SK-N-SH treated with all-trans-retinoic acid at 6 μM for 48 hours (cell line): Measurements from ENCODE around the gene CSF1R.

Source experiments
- ATAC-seq: fragments of 200-7000 bp; cut with Tn5 transposase; 3 replicates; pipeline ENCODE4 v1.9.1; 2020; ENCODE audit warnings: mild to moderate bottlenecking, moderate library complexity
- ARNTL ChIP-seq: fragments of 450-650 bp; formaldehyde crosslinking; IDR thresholded peaks from 2 replicates; pipeline ENCODE4 v1.5.0; 2020; ENCODE audit warnings: low read depth, mild to moderate bottlenecking, moderate library complexity, borderline replicate concordance
- BACH2 ChIP-seq: fragments of 250-450 bp; sonication (Bioruptor Pico); IDR thresholded peaks from 2 replicates; pipeline ENCODE4 v1.9.0; 2021; ENCODE audit warnings: mild to moderate bottlenecking, borderline replicate concordance
- CSDC2 ChIP-seq: fragments of 250-450 bp; sonication (Bioruptor Pico); IDR thresholded peaks from 2 replicates; pipeline ENCODE4 v1.5.0; 2020; ENCODE audit warnings: mild to moderate bottlenecking, moderate library complexity
- GLIS3 ChIP-seq: fragments of 250-450 bp; sonication (Bioruptor Pico); IDR thresholded peaks from 2 replicates; pipeline ENCODE4 v1.5.0; 2020; ENCODE audit warnings: mild to moderate bottlenecking, moderate library complexity
- ISL1 ChIP-seq: fragments of 250-450 bp; sonication (Bioruptor Pico); IDR thresholded peaks from 2 replicates; pipeline ENCODE4 v2.1.2; 2022; ENCODE audit warnings: mild to moderate bottlenecking, moderate library complexity
- OSR1 ChIP-seq: fragments of 250-450 bp; sonication (Bioruptor Pico); IDR thresholded peaks from 2 replicates; pipeline ENCODE4 v1.8.0; 2022; ENCODE audit warnings: moderate library complexity, mild to moderate bottlenecking, inconsistent platforms
- PPARA ChIP-seq: fragments of 250-450 bp; sonication (Bioruptor Pico); IDR thresholded peaks from 2 replicates; pipeline ENCODE4 v1.5.0; 2020; ENCODE audit warnings: mild to moderate bottlenecking, borderline replicate concordance
- RARB ChIP-seq: fragments of 250-450 bp; sonication (Bioruptor Pico); IDR thresholded peaks from 2 replicates; pipeline ENCODE4 v1.8.0; 2021; ENCODE audit warnings: mild to moderate bottlenecking, moderate library complexity
- TCF4 ChIP-seq: fragments of 250-450 bp; sonication (Bioruptor Pico); IDR thresholded peaks from 2 replicates; pipeline ENCODE4 v1.8.0; 2021; ENCODE audit warnings: mild to moderate bottlenecking, moderate library complexity, borderline replicate concordance
- TOX ChIP-seq: fragments of 250-450 bp; sonication (Bioruptor Pico); IDR thresholded peaks from 2 replicates; pipeline ENCODE4 v1.8.0; 2021; ENCODE audit warnings: mild to moderate bottlenecking, moderate library complexity, borderline replicate concordance
- ZFP3 ChIP-seq: fragments of 250-450 bp; sonication (Bioruptor Pico); IDR thresholded peaks from 2 replicates; pipeline ENCODE4 v1.5.0; 2020; ENCODE audit warnings: mild to moderate bottlenecking, moderate library complexity
- ZFP30 ChIP-seq: fragments of 450-650 bp; formaldehyde crosslinking; IDR thresholded peaks from 2 replicates; pipeline ENCODE4 v1.5.0; 2022; ENCODE audit warnings: mild to moderate bottlenecking, moderate library complexity
- ZNF565 ChIP-seq: fragments of 450-650 bp; formaldehyde crosslinking; conservative IDR thresholded peaks from 2 replicates; pipeline ENCODE4 v1.5.0; 2020; ENCODE audit warnings: low read depth, mild to moderate bottlenecking, moderate library complexity
- ZNF70 ChIP-seq: fragments of 450-650 bp; formaldehyde crosslinking; IDR thresholded peaks from 2 replicates; pipeline ENCODE4 v1.5.0; 2020; ENCODE audit warnings: mild to moderate bottlenecking, moderate library complexity
- ZNF8 ChIP-seq: fragments of 450-650 bp; formaldehyde crosslinking; IDR thresholded peaks from 2 replicates; pipeline ENCODE4 v1.5.0; 2020; ENCODE audit warnings: mild to moderate bottlenecking, moderate library complexity
- TF ChIP-seq, protein P1 (sequence below): fragments of 250-450 bp; sonication (Bioruptor Pico); IDR thresholded peaks from 2 replicates; pipeline ENCODE4 v1.8.0; 2021; ENCODE audit warnings: low read depth, mild to moderate bottlenecking, moderate library complexity, borderline replicate concordance
- TF ChIP-seq, protein P2 (sequence below): fragments of 250-450 bp; sonication (Bioruptor Pico); IDR thresholded peaks from 2 replicates; pipeline ENCODE4 v1.8.0; 2020; ENCODE audit warnings: mild to moderate bottlenecking, moderate library complexity, borderline replicate concordance
- TF ChIP-seq, protein P3 (sequence below): fragments of 250-450 bp; sonication (Bioruptor Pico); IDR thresholded peaks from 2 replicates; pipeline ENCODE4 v1.5.1; 2020; ENCODE audit warnings: low read depth, mild to moderate bottlenecking, moderate library complexity
- TF ChIP-seq, protein P4 (sequence below): fragments of 250-450 bp; sonication (Bioruptor Pico); IDR thresholded peaks from 2 replicates; pipeline ENCODE4 v1.5.1; 2021; ENCODE audit warnings: mild to moderate bottlenecking, moderate library complexity

The CSF1R gene

DNA sequence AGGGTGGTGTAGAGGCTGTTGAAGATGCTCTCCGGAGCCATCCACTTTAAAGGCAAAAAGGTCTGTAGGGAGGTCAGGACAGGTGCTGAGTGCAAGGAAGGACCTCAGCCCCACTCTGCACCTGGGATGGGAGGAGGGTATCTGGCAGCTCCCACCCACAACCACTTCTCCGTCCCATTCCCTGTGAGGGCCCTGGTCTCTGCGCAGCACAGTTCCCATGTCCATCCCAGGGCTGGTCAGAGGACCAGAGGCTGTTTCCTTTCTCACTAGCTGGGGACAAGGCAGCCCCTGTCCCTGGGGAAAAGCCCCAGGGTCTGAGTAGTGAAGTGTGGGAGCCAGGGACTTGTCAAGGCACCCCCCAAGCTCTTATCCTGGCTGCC, 33.7 kb upstream of the CSF1R start:
- TF ChIP-seq ZFP3 (CRISPR knock-in tag) (no peak), ZNF70 (no peak), ZNF565 (CRISPR knock-in tag) (no peak), ZFP30 (CRISPR knock-in tag) (no peak), ISL1 (no peak), RARB (CRISPR knock-in tag) (no peak), GLIS3 (no peak), BACH2 (CRISPR knock-in tag) (no peak), ARNTL (CRISPR knock-in tag) (no peak), TOX (CRISPR knock-in tag) (no peak), ZNF8 (CRISPR knock-in tag) (no peak), PPARA (no peak), TCF4 (CRISPR knock-in tag) (no peak), OSR1 (no peak)
- TF ChIP-seq, protein P1, sequence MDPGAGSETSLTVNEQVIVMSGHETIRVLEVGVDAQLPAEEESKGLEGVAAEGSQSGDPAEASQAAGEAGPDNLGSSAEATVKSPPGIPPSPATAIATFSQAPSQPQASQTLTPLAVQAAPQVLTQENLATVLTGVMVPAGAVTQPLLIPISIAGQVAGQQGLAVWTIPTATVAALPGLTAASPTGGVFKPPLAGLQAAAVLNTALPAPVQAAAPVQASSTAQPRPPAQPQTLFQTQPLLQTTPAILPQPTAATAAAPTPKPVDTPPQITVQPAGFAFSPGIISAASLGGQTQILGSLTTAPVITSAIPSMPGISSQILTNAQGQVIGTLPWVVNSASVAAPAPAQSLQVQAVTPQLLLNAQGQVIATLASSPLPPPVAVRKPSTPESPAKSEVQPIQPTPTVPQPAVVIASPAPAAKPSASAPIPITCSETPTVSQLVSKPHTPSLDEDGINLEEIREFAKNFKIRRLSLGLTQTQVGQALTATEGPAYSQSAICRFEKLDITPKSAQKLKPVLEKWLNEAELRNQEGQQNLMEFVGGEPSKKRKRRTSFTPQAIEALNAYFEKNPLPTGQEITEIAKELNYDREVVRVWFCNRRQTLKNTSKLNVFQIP (CRISPR knock-in tag) = no peak
- TF ChIP-seq, protein P2, sequence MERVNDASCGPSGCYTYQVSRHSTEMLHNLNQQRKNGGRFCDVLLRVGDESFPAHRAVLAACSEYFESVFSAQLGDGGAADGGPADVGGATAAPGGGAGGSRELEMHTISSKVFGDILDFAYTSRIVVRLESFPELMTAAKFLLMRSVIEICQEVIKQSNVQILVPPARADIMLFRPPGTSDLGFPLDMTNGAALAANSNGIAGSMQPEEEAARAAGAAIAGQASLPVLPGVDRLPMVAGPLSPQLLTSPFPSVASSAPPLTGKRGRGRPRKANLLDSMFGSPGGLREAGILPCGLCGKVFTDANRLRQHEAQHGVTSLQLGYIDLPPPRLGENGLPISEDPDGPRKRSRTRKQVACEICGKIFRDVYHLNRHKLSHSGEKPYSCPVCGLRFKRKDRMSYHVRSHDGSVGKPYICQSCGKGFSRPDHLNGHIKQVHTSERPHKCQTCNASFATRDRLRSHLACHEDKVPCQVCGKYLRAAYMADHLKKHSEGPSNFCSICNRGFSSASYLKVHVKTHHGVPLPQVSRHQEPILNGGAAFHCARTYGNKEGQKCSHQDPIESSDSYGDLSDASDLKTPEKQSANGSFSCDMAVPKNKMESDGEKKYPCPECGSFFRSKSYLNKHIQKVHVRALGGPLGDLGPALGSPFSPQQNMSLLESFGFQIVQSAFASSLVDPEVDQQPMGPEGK = no peak
- TF ChIP-seq, protein P3, sequence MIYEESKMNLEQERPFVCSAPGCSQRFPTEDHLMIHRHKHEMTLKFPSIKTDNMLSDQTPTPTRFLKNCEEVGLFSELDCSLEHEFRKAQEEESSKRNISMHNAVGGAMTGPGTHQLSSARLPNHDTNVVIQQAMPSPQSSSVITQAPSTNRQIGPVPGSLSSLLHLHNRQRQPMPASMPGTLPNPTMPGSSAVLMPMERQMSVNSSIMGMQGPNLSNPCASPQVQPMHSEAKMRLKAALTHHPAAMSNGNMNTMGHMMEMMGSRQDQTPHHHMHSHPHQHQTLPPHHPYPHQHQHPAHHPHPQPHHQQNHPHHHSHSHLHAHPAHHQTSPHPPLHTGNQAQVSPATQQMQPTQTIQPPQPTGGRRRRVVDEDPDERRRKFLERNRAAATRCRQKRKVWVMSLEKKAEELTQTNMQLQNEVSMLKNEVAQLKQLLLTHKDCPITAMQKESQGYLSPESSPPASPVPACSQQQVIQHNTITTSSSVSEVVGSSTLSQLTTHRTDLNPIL (CRISPR knock-in tag) = no peak
- no peak for ATAC-seq

DNA sequence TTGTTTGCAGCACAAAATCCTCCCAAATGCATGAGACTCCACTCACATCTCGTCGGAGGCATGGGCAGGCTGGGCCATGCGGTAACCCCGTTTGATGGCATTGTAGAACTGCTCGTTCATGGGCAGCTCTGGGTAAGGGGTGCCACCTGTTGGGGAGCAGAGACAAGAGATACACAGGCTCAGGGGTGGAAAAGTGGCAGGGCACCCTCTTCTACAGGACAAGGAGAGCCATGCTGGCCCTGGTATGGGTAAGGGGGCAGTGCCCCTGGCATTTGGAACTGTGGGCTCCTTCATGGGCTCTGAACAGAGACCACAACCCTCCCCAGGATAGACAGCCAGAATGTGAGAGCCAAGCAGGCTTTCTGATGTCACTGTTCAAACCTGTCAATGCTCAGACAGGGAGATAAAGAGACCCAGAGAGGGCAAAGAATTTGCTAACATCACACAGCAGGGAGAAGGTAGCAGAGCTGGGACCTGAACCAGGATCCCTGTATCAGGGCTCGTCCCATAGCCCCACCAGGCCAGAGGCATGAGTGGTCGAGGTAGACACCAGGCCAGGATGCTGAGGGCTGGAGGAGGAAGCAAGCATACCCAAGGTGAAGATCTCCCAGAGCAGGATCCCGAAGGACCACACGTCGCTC, 33.2 kb upstream of the CSF1R start:
- ATAC-seq = no peak
- TF ChIP-seq, protein P3 (CRISPR knock-in tag) = no peak
- TF ChIP-seq, protein P4, sequence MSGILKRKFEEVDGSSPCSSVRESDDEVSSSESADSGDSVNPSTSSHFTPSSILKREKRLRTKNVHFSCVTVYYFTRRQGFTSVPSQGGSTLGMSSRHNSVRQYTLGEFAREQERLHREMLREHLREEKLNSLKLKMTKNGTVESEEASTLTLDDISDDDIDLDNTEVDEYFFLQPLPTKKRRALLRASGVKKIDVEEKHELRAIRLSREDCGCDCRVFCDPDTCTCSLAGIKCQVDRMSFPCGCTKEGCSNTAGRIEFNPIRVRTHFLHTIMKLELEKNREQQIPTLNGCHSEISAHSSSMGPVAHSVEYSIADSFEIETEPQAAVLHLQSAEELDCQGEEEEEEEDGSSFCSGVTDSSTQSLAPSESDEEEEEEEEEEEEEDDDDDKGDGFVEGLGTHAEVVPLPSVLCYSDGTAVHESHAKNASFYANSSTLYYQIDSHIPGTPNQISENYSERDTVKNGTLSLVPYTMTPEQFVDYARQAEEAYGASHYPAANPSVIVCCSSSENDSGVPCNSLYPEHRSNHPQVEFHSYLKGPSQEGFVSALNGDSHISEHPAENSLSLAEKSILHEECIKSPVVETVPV (CRISPR knock-in tag) = no peak
- TF ChIP-seq ZNF8 (CRISPR knock-in tag) = no peak
- no peak for TF ChIP-seq ZFP30 (CRISPR knock-in tag)
- TF ChIP-seq ZFP3 (CRISPR knock-in tag) = no peak
- TF ChIP-seq RARB (CRISPR knock-in tag) = no peak
- TF ChIP-seq TCF4 (CRISPR knock-in tag) = no peak
- TF ChIP-seq CSDC2 (CRISPR knock-in tag) = no peak
- TF ChIP-seq, protein P1 (CRISPR knock-in tag) = no peak
- TF ChIP-seq TOX (CRISPR knock-in tag) = no peak
- TF ChIP-seq GLIS3 = no peak
- TF ChIP-seq PPARA = no peak
- TF ChIP-seq ZNF70 = no peak
- no peak for TF ChIP-seq ISL1

DNA sequence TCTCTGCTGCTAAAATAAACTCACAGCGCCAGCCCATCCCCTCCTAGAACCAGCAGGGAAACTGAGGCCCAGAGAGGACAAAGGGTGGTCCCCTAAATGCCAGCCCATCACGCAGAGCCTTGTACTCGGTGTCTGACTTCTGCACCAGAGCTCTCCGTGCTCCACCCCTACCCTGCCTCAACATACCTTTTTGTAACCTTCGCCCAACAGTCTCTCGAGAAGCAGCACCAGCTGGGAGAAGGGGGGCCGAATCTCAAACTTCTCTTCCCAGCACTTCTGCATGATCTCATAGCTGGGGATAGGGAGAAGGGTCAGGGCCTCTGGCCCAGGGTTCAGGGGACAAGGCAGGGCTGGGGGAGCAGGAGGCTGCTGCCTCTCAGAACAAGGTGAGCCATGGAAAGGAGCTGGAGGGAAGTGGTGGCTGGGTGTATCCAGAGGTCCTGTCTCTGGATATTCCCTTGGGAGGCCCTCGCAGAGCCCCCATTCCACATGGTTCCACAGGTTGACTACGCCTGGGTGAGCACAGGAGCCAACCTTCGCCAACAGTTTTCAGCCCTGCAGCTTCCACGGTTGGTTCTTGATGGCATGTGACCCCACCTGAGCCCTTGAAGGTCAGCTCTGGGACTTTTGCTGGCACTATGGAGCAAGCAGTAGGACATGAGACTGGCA, 32.3 kb upstream of the CSF1R start:
- TF ChIP-seq, protein P2 = no peak
- no peak for TF ChIP-seq ZNF565 (CRISPR knock-in tag)
- no peak for ATAC-seq
